Upper lobe of right lung (tissue), 1 donor: ENCODE data around the gene MICALL2. TPM values are rescaled to one million over a fixed set of nuclear protein-coding genes. Genes with fewer than 3 reads are reported as not detected.
"Not testable (repeated sequence)": the region's sequence is repeated elsewhere in the genome, so short reads cannot be mapped to it uniquely, and the experiment has no call there.

Source experiments
- ATAC-seq: fragments of 200-7000 bp; cut with Tn5 transposase; one replicate; pipeline ENCODE4 v1.9.1; 2020; ENCODE audit warnings: mild to moderate bottlenecking, moderate library complexity
- DNase-seq: peaks from one replicate; pipeline ENCODE4 v3.0.0-alpha.2; 2020
- H3K27ac ChIP-seq: fragments of 200-600 bp; one replicate; pipeline ENCODE4 v1.8.0; 2022
- H3K27me3 ChIP-seq: fragments of 200-600 bp; one replicate; pipeline ENCODE4 v1.8.0; 2022; ENCODE audit warnings: mild to moderate bottlenecking
- H3K36me3 ChIP-seq: fragments of 200-600 bp; one replicate; pipeline ENCODE4 v1.8.0; 2022
- H3K4me1 ChIP-seq: fragments of 200-600 bp; one replicate; pipeline ENCODE4 v1.8.0; 2022
- H3K4me3 ChIP-seq: fragments of 200-600 bp; one replicate; pipeline ENCODE4 v1.8.0; 2022; ENCODE audit warnings: mild to moderate bottlenecking
- H3K9me3 ChIP-seq: fragments of 200-600 bp; one replicate; pipeline ENCODE4 v1.8.0; 2022
- intact Hi-C: fragments of 100-400 bp; cut with DNase I; formaldehyde crosslinking; loops from one replicate; pipeline ENCODE4 v1.11.0; 2022
- total RNA-seq: library from RNA; stranded (reverse); fragmentation: NEBNext Ultra II Directional; extraction: Animal tissue kit (Norgen Biotek cat#: 25700); gene quantifications from one replicate; pipeline ENCODE4 v1.2.1, GENCODE V29; 2021
- TF ChIP-seq, protein P1 (sequence below): fragments of 200-600 bp; IDR thresholded peaks from one replicate; pipeline ENCODE4 v1.8.0; 2022; ENCODE audit warnings: antibody characterized with exemption
- donor health status: DM: no; HTN: yes; CAD: no; lungs with severe emphysema.

MICALL2 gene
- total RNA-seq, 1 donor from 2014 or later: 37.6 TPM

DNA sequence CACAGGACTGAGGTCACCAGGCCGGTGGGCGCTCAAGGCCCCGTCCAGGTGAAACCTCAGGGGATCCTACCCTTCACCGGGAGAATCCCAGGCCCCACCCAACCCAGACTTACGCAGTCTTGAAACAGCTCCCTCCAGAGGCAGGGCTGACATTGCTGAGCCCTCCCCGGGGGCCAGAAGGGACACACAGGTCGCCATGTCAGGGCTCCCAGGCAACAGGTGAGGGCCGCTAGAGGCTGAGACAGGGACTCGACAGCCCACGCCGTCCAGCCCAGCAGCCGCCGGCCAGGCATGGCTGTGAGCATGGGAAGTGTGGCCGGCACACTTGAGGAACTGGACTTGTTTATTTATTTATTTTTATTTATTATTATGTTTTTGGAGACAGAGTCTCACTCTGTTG, 10.3 kb downstream of the MICALL2 start:
- Histone ChIP-seq H3K4me1 (no peaks in the 10 kb centered on the region), H3K27me3 (no peaks in the 10 kb centered on the region), H3K4me3 (no peak overlapping the region), H3K36me3 (peaks cover 8% of the 10 kb centered on the region), H3K27ac (no peak overlapping the region), H3K9me3 (no peaks in the 10 kb centered on the region)
- intact Hi-C loops: no loop called here
- DNase-seq (no peak), ATAC-seq (no peak)
- TF ChIP-seq, protein P1, sequence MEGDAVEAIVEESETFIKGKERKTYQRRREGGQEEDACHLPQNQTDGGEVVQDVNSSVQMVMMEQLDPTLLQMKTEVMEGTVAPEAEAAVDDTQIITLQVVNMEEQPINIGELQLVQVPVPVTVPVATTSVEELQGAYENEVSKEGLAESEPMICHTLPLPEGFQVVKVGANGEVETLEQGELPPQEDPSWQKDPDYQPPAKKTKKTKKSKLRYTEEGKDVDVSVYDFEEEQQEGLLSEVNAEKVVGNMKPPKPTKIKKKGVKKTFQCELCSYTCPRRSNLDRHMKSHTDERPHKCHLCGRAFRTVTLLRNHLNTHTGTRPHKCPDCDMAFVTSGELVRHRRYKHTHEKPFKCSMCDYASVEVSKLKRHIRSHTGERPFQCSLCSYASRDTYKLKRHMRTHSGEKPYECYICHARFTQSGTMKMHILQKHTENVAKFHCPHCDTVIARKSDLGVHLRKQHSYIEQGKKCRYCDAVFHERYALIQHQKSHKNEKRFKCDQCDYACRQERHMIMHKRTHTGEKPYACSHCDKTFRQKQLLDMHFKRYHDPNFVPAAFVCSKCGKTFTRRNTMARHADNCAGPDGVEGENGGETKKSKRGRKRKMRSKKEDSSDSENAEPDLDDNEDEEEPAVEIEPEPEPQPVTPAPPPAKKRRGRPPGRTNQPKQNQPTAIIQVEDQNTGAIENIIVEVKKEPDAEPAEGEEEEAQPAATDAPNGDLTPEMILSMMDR: no peak

DNA sequence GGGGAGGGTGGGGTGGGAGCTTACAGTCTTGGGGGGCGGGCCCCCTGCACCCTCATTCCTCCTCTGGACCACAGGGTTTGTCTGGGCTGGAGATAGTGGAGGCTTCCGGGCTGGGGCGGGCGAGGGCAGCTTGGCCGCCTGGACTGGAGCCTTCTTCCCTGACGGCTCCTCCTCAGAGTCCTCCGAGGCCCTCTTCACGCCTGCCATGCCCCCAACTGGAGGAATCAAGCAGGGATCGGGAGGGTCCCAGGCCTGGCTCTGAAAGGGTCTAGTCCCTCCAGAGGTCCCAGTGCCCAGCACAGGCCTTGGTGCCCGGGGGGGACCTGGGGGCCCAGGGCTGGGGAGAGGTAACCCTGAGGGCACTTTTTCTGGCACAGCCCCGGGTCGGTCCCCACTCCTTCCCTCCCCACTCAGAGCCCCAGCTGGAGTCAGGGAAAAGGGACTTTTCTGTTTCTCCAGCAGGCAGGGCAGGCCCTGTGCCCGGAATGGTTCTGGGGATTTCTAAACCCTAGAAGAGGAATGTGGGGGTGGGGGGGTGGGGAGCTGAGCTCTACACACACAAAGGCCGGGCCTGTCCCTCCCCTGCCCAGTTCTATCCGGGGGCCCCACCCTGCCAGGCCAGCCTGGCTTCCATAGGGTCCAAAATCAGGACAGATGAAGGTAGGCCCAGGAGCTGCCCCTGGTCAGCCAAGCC, 11.6 kb downstream of the MICALL2 start:
- intact Hi-C loops: no loop called here
- Histone ChIP-seq H3K36me3 (peaks cover 8% of the 10 kb centered on the region), H3K9me3 (no peaks in the 10 kb centered on the region), H3K4me1 (no peaks in the 10 kb centered on the region), H3K27me3 (no peaks in the 10 kb centered on the region), H3K27ac (peak overlapping the region; percentile 42), H3K4me3 (no peak overlapping the region)
- DNase-seq: no peak
- no peak for ATAC-seq
- TF ChIP-seq, protein P1: no peak

DNA sequence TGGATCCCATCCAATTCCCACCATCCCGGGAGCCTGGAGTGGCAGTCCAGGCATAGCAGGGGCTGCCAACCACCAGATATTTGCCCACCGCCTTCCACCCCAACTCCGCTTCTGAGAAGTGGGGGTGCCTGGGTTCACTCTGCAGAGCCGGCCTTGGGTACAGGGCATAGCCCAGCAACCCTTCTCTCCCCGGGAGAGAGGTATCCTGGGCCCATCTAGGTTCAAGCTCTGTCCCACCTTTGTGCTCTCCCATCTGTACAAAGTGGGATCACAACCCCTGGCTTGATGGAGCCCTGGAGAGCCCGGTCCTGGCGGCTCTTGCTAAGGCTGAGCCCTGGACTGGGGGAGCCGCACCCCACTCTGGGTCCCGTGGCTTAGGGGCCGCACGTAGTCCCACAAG, 12.2 kb downstream of the MICALL2 start:
- ATAC-seq (no peak), DNase-seq (no peak)
- TF ChIP-seq, protein P1: no peak
- Histone ChIP-seq H3K27me3 (no peaks in the 10 kb centered on the region), H3K4me3 (no peak overlapping the region), H3K9me3 (no peaks in the 10 kb centered on the region), H3K36me3 (peaks cover 8% of the 10 kb centered on the region), H3K4me1 (no peaks in the 10 kb centered on the region), H3K27ac (peak overlapping the region; percentile 42)
- intact Hi-C loops: no loop called here

DNA sequence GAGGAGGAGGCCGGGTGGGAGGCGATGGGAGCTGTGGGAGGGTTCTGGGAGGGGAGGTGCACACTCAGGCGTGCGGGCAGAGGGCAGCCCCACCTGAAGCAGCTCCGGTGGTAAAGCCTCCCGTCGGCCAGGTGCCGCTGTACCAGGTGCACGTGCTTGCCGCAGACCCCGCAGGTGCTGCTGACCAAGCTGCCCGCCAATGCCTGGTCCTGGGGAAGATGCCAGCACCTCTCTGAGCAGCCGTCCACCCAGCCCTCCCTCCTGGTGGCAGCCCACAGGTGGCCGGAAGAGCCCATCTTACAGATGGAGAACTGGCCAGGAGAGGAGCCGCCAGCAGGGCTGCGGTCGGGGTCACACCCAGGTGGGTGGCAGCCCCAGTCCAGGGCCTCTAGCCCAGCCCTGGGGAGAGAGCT, 12.6 kb downstream of the MICALL2 start:
- Histone ChIP-seq H3K4me1 (no peaks in the 10 kb centered on the region), H3K4me3 (no peak overlapping the region), H3K27ac (no peak overlapping the region), H3K27me3 (no peaks in the 10 kb centered on the region), H3K36me3 (peaks cover 8% of the 10 kb centered on the region), H3K9me3 (no peaks in the 10 kb centered on the region)
- TF ChIP-seq, protein P1: no peak
- DNase-seq (no peak), ATAC-seq (no peak)
- intact Hi-C loops: no loop called here

DNA sequence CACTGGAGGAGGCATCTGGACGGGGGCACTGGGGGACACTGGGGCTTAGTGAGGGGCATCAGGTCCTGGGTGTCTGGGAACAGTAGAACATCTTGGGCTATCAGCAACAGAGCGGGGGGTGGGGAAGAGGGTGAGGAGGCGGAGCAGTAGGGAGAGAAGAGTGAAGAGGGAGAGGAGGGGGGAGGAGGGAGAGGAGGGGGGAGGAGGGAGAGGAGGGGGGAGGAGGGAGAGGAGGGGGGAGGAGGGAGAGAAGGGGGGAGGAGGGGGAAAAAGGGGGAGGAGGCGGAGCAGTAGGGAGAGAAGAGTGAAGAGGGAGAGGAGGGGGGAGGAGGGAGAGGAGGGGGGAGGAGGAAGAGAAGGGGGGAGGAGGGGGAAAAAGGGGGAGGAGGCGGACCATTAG, 13.2 kb downstream of the MICALL2 start:
- H3K4me3 ChIP-seq, H3K27me3 ChIP-seq, H3K9me3 ChIP-seq, ATAC-seq, intact Hi-C loops, H3K4me1 ChIP-seq, H3K36me3 ChIP-seq, DNase-seq, H3K27ac ChIP-seq: not testable (repeated sequence)

DNA sequence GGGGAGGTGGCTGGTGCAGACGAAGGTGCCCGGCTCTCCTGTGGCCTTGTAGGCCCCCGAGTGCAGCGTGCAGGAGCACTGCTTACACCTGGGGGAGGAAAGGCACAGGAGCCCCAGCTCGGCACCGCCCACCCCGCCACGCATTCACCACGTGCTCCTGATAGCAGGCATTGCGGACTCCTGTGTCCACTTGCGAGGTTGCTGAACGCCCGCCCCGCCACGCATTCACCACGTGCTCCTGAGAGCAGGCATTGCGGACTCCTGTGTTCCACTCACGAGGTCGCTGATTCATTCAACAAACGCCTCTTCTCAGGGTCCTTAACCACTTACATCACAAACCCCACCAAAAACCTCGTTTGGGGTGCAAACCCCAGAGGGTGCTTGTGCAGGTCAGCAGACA, 13.9 kb downstream of the MICALL2 start:
- Histone ChIP-seq H3K4me3 (no peak overlapping the region), H3K27ac (no peak overlapping the region), H3K9me3 (no peaks in the 10 kb centered on the region), H3K27me3 (no peaks in the 10 kb centered on the region), H3K36me3 (peaks cover 8% of the 10 kb centered on the region), H3K4me1 (no peaks in the 10 kb centered on the region)
- intact Hi-C loops: no loop called here
- TF ChIP-seq, protein P1: no peak
- ATAC-seq: no peak
- no peak for DNase-seq
